ENCODE results near the gene ZDHHC3.
A peak's percentile ranks its signal among the peaks of the same experiment; 100 is the strongest.

ZDHHC3 gene

GRCh38 chr3:44926921-44927320 is 49.1 kb downstream of the ZDHHC3 start:
- DNase-seq (ENCODE audit: low spot score) = no peak

- DNase-seq (ENCODE audit: low spot score) = no peak
Observed at GRCh38 chr3:44926172-44926571, 49.8 kb downstream of the ZDHHC3 start.

- DNase-seq (ENCODE audit: low spot score) = no peak
Observed at GRCh38 chr3:44924457-44925084, 51.4 kb downstream of the ZDHHC3 start.

GRCh38 chr3:44923632-44924456 is 52.1 kb downstream of the ZDHHC3 start:
- no peak for DNase-seq (ENCODE audit: low spot score)

- no peak for DNase-seq (ENCODE audit: low spot score)
Observed at GRCh38 chr3:44920081-44920480, 55.9 kb downstream of the ZDHHC3 start.

- no peak for DNase-seq (ENCODE audit: low spot score)
Observed at GRCh38 chr3:44918581-44918980, 57.4 kb downstream of the ZDHHC3 start.

GRCh38 chr3:44918087-44918486 is 57.9 kb downstream of the ZDHHC3 start:
- no peak for DNase-seq (ENCODE audit: low spot score)

GRCh38 chr3:44915702-44916438 is 60.1 kb downstream of the ZDHHC3 start:
- DNase-seq (ENCODE audit: low spot score) = no peak

GRCh38 chr3:44914936-44915335 is 61.0 kb downstream of the ZDHHC3 start:
- peak; percentile 42 for DNase-seq (ENCODE audit: low spot score)

GRCh38 chr3:44913868-44914468 is 62.0 kb downstream of the ZDHHC3 start:
- peak; percentile 71 for DNase-seq (ENCODE audit: low spot score)

GRCh38 chr3:44910693-44911092 is 65.3 kb downstream of the ZDHHC3 start:
- no peak for DNase-seq (ENCODE audit: low spot score)

- no peak for DNase-seq (ENCODE audit: low spot score)
Observed at GRCh38 chr3:44909063-44909462, 66.9 kb downstream of the ZDHHC3 start.

- DNase-seq (ENCODE audit: low spot score) = no peak
Observed at GRCh38 chr3:44907612-44908011, 68.4 kb downstream of the ZDHHC3 start.

- no peak for DNase-seq (ENCODE audit: low spot score)
Observed at GRCh38 chr3:44906997-44907396, 69.0 kb downstream of the ZDHHC3 start.

GRCh38 chr3:44905446-44906157 is 70.4 kb downstream of the ZDHHC3 start:
- DNase-seq (ENCODE audit: low spot score) = no peak

- DNase-seq (ENCODE audit: low spot score) = no peak
Observed at GRCh38 chr3:44903751-44904150, 72.2 kb downstream of the ZDHHC3 start.

- DNase-seq (ENCODE audit: low spot score) = no peak
Observed at GRCh38 chr3:44903314-44903713, 72.7 kb downstream of the ZDHHC3 start.

- no peak for DNase-seq (ENCODE audit: low spot score)
Observed at GRCh38 chr3:44902628-44903027, 73.3 kb downstream of the ZDHHC3 start.

- no peak for DNase-seq (ENCODE audit: low spot score)
Observed at GRCh38 chr3:44899683-44900367, 76.1 kb downstream of the ZDHHC3 start.

- DNase-seq (ENCODE audit: low spot score) = no peak
Observed at GRCh38 chr3:44896440-44896839, 79.5 kb downstream of the ZDHHC3 start.

- no peak for DNase-seq (ENCODE audit: low spot score)
Observed at GRCh38 chr3:44894485-44894884, 81.5 kb downstream of the ZDHHC3 start.

Measured in SW480 (cell line).